IMR-90 (cell line): ENCODE data around the gene DUSP2. TPM values are rescaled to one million over a fixed set of nuclear protein-coding genes. Genes with fewer than 3 reads are reported as not detected.

Experiments
- ATAC-seq: fragments of 200-7000 bp; cut with Tn5 transposase; 2 replicates; pipeline ENCODE4 v1.9.1; 2020; ENCODE audit warnings: low read depth, mild to moderate bottlenecking, moderate library complexity
- BruUV-seq: library from RNA; stranded (reverse); fragments of 400-500 nt; replicated peaks from 2 replicates; lab custom pipeline; 2021; lab: Mats Ljungman, UMichigan
- CTCF ChIA-PET: fragments of 300-600 bp; formaldehyde crosslinking; extraction: SDS; loops from one replicate; lab custom pipeline; 2021; ENCODE audit warnings: antibody characterized with exemption; lab: Yijun Ruan, JAX
- POLR2A ChIA-PET: fragments of 300-600 bp; sonication (Branson Sonifier 250); formaldehyde crosslinking; loops from one replicate; lab custom pipeline; 2022; ENCODE audit warnings: antibody characterized with exemption; ENCODE audit not compliant: unreplicated experiment; lab: Charles Lee
- DNase-seq: peaks from one replicate; pipeline ENCODE4 v3.0.0; 2013
- H2AFZ ChIP-seq: replicated peaks from 2 replicates; pipeline ENCODE3; 2013; ENCODE audit warnings: low read length, mild to moderate bottlenecking; ENCODE audit not compliant: poor library complexity
- H2AK5ac ChIP-seq: 2 replicates; pipeline ENCODE4 v1.6.1; 2013; ENCODE audit warnings: low read depth, low read length, inconsistent platforms
- H2AK9ac ChIP-seq: replicated peaks from 2 replicates; pipeline ENCODE3; 2013; ENCODE audit warnings: mild to moderate bottlenecking, low read depth, low read length, moderate library complexity; ENCODE audit not compliant: poor library complexity
- H2BK120ac ChIP-seq: 2 replicates; pipeline ENCODE4 v1.6.1; 2013; ENCODE audit warnings: low read depth, low read length, inconsistent platforms
- H2BK15ac ChIP-seq: 3 replicates; pipeline ENCODE4 v1.6.1; 2013; ENCODE audit warnings: low read depth, low read length, inconsistent platforms
- H2BK20ac ChIP-seq: 2 replicates; pipeline ENCODE4 v1.6.1; 2013; ENCODE audit warnings: low read depth, mild to moderate bottlenecking, inconsistent platforms, low read length, moderate library complexity
- H2BK5ac ChIP-seq: 2 replicates; pipeline ENCODE4 v1.6.1; 2013; ENCODE audit warnings: mild to moderate bottlenecking, low read depth, low read length, inconsistent platforms; ENCODE audit not compliant: poor library complexity, severe bottlenecking
- H3K14ac ChIP-seq: replicated peaks from 2 replicates; pipeline ENCODE4 v1.6.1; 2013; ENCODE audit warnings: low read depth, low read length, inconsistent platforms
- H3K18ac ChIP-seq: 2 replicates; pipeline ENCODE4 v1.6.1; 2013; ENCODE audit warnings: low read depth, low read length, control low read depth
- H3K23ac ChIP-seq: 2 replicates; pipeline ENCODE4 v1.6.1; 2013; ENCODE audit warnings: low read depth, low read length, inconsistent platforms
- H3K27ac ChIP-seq: 2 replicates; pipeline ENCODE4 v1.5.1; 2013; ENCODE audit warnings: mild to moderate bottlenecking, control low read depth, low read length; ENCODE audit not compliant: insufficient read depth
- H3K27me3 ChIP-seq: 2 replicates; pipeline ENCODE4 v1.6.1; 2013; ENCODE audit warnings: low read length; ENCODE audit not compliant: control insufficient read depth, insufficient read depth
- H3K36me3 ChIP-seq: 2 replicates; pipeline ENCODE4 v1.6.1; 2013; ENCODE audit warnings: low read length, mixed read lengths; ENCODE audit not compliant: control insufficient read depth, insufficient read depth
- H3K4ac ChIP-seq: 2 replicates; pipeline ENCODE4 v1.6.1; 2013; ENCODE audit warnings: low read depth, low read length, inconsistent platforms
- H3K4me1 ChIP-seq: 2 replicates; pipeline ENCODE4 v1.6.1; 2013; ENCODE audit warnings: low read length, mixed read lengths; ENCODE audit not compliant: control insufficient read depth, insufficient read depth
- H3K4me2 ChIP-seq: 2 replicates; pipeline ENCODE4 v1.6.1; 2013; ENCODE audit warnings: low read depth, mild to moderate bottlenecking, control low read depth, low read length, moderate library complexity
- H3K4me3 ChIP-seq: 2 replicates; pipeline ENCODE4 v1.5.1; 2013; ENCODE audit warnings: low read depth, mild to moderate bottlenecking, control low read depth, low read length, moderate library complexity; ENCODE audit not compliant: insufficient read depth
- H3K56ac ChIP-seq: 2 replicates; pipeline ENCODE4 v1.6.1; 2013; ENCODE audit warnings: low read length, inconsistent platforms; ENCODE audit not compliant: insufficient read depth; ENCODE audit errors: extremely low read depth
- H3K79me1 ChIP-seq, 2 experiments: 2 replicates each; pipeline ENCODE4 v1.6.1; 2013; ENCODE audit warnings: low read length in 2 of 2, inconsistent platforms in 1 of 2, low read depth in 1 of 2
- H3K9ac ChIP-seq: 2 replicates; pipeline ENCODE4 v1.6.1; 2013; ENCODE audit warnings: low read depth, low read length, control low read depth
- H3K9me1 ChIP-seq: 2 replicates; pipeline ENCODE4 v1.6.1; 2013; ENCODE audit warnings: low read length, inconsistent platforms; ENCODE audit not compliant: insufficient read depth
- H3K9me3 ChIP-seq: 2 replicates; pipeline ENCODE4 v1.6.1; 2013; ENCODE audit warnings: low read length; ENCODE audit not compliant: control insufficient read depth, insufficient read depth
- H4K20me1 ChIP-seq: 2 replicates; pipeline ENCODE4 v1.6.1; 2013; ENCODE audit warnings: low read length, inconsistent platforms; ENCODE audit not compliant: insufficient read depth
- H4K5ac ChIP-seq: 2 replicates; pipeline ENCODE4 v1.6.1; 2013; ENCODE audit warnings: mild to moderate bottlenecking, low read depth, low read length, control low read depth
- H4K8ac ChIP-seq, 2 experiments: 2 replicates each; pipeline ENCODE4 v1.6.1; 2013; ENCODE audit warnings: low read depth in 2 of 2, low read length in 2 of 2, control low read depth in 1 of 2, inconsistent platforms in 1 of 2
- H4K91ac ChIP-seq: 2 replicates; pipeline ENCODE4 v1.6.1; 2013; ENCODE audit warnings: low read depth, low read length, inconsistent platforms; ENCODE audit not compliant: insufficient read depth
- BHLHE40 ChIP-seq: fragments of 150-350 bp; IDR thresholded peaks from 2 replicates; pipeline ENCODE4 v1.6.1; 2016; ENCODE audit warnings: mild to moderate bottlenecking, low read depth, low read length
- CTCF ChIP-seq: conservative IDR thresholded peaks from 2 replicates; pipeline ENCODE4 v1.5.1; 2012; ENCODE audit warnings: mild to moderate bottlenecking, low read depth, low read length, improper control_type of control experiment
- MXI1 ChIP-seq: IDR thresholded peaks from 2 replicates; pipeline ENCODE4 v1.6.1; 2012; ENCODE audit warnings: low read depth, mild to moderate bottlenecking, low read length, moderate library complexity, borderline replicate concordance
- RAD21 ChIP-seq: IDR thresholded peaks from 2 replicates; pipeline ENCODE4 v1.6.1; 2012; ENCODE audit warnings: low read length, improper control_type of control experiment
- SMC3 ChIP-seq: fragments of 150-350 bp; IDR thresholded peaks from 2 replicates; pipeline ENCODE4 v1.6.1; 2016; ENCODE audit warnings: low read depth, mild to moderate bottlenecking, antibody characterized with exemption, low read length, moderate library complexity
- USF2 ChIP-seq: fragments of 150-350 bp; IDR thresholded peaks from 2 replicates; pipeline ENCODE4 v1.6.1; 2017; ENCODE audit warnings: mild to moderate bottlenecking, antibody characterized with exemption, low read length, low read depth
- whole genome bisulfite sequencing, 2 experiments: methylation state at CpG; one replicate each; pipeline versions ENCODE4 v1.1.5 to v1.1.7; 2013; ENCODE audit warnings: missing lambda C conversion rate in 2 of 2; ENCODE audit not compliant: insufficient read length in 1 of 2; ENCODE audit errors: extremely low coverage in 2 of 2; 5-methylcytosine and 5-hydroxymethylcytosine counted together
- dilution Hi-C: fragments of 300-500 bp; cut with HindIII; formaldehyde crosslinking; loops from one replicate; pipeline ENCODE4 v1.14.3; 2018; ENCODE audit warnings: low sequenced_read_pairs; ENCODE audit not compliant: unreplicated experiment
- in situ Hi-C: fragments of 300-500 bp; cut with MboI; formaldehyde crosslinking; loops from 3 replicates; pipeline ENCODE4 v1.14.3; 2019; ENCODE audit warnings: low sequenced_read_pairs, inconsistent platforms, mixed read lengths
- intact Hi-C: fragments of 100-400 bp; cut with micrococcal nuclease; formaldehyde crosslinking; loops from 2 replicates; pipeline ENCODE4 v1.10.0; 2022
- polyA plus RNA-seq, 3 experiments: library from polyadenylated mRNA; depleted of rRNA; stranded (reverse); fragments of >200 nt; gene quantifications; 2 replicates each; pipeline ENCODE4 v1.2.3, GENCODE V29; 2012; ENCODE audit warnings: low replicate concordance in 1 of 3
- total RNA-seq: library from RNA; depleted of rRNA; stranded (reverse); fragments of >200 nt; gene quantifications from 2 replicates; pipeline ENCODE4 v1.2.3, GENCODE V29; 2012

The DUSP2 gene
- total and polyA plus RNA-seq, 2 of the 4 experiments (the other 2 are of a cell fraction) = 1.8 to 3.8 TPM

GRCh38 chr2:96170626-96171025, 25.4 kb upstream of the DUSP2 start:
- dilution Hi-C loops = no loop called here
- H2AK9ac ChIP-seq = no peak overlapping the region
- no peak overlapping the region for H2BK120ac ChIP-seq
- H3K9me3 ChIP-seq = no peaks in the 10 kb centered on the region
- no peak overlapping the region for H2BK15ac ChIP-seq
- H3K36me3 ChIP-seq = no peaks in the 10 kb centered on the region
- BruUV-seq = no TSS peak
- no peak overlapping the region for H4K8ac ChIP-seq
- H3K56ac ChIP-seq = no peak overlapping the region
- H4K5ac ChIP-seq = no peak overlapping the region
- H2AK5ac ChIP-seq = no peak overlapping the region
- TF ChIP-seq CTCF (no peak), BHLHE40 (no peak), RAD21 (no peak), SMC3 (no peak), USF2 (no peak), MXI1 (no peak)
- WGBS, 2 experiments = no CpG with 5 or more reads among the region's 3 CpGs
- H4K91ac ChIP-seq = no peak overlapping the region
- no peak overlapping the region for H2BK20ac ChIP-seq
- no peak overlapping the region for H2BK5ac ChIP-seq
- DNase-seq (no peak), ATAC-seq (no peak)
- H3K4me2 ChIP-seq = no peak overlapping the region
- no peak overlapping the region for H3K9ac ChIP-seq
- H3K79me1 ChIP-seq = no peaks in the 10 kb centered on the region
- H3K18ac ChIP-seq = no peak overlapping the region
- ChIA-PET POLR2A (no interaction called here), CTCF (no interaction called here)
- H3K23ac ChIP-seq = no peak overlapping the region
- H3K14ac ChIP-seq = no peak overlapping the region
- no peaks in the 10 kb centered on the region for H4K20me1 ChIP-seq
- in situ Hi-C loops = no loop called here
- H3K27me3 ChIP-seq = no peaks in the 10 kb centered on the region
- H3K4me1 ChIP-seq = no peaks in the 10 kb centered on the region
- no peaks in the 10 kb centered on the region for H3K9me1 ChIP-seq
- H3K4ac ChIP-seq = no peak overlapping the region
- H3K4me3 ChIP-seq = no peak overlapping the region
- H3K27ac ChIP-seq = no peak overlapping the region
- H2AFZ ChIP-seq = no peak overlapping the region
- intact Hi-C loops = no loop called here
